ENCODE results near the gene PNPLA6.

Gene PNPLA6

GRCh38 chr19:7506385-7507328 is 28.9 kb upstream of the PNPLA6 start:
- no peaks in the 10 kb centered on the region for H3K9me3 Mint-ChIP-seq

DNA sequence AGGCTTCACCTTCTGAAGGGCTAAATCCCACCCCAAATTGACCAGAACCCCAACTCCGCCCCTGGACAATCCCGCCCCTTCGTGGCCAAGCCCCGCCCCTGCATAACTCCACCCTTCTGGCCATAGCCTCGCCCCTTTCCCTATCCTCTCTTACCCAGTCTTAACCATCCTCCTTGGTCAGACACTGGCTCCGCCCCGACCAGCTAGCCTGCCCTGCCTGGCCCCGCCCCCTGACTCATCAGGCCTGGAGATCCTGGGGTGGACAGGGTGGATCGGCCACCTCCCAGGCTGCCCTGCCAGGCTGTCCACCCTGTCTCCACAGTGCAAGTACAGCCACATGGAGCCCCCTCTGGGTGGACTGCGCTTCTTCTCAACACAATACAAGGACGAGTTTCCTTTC is 27.6 kb upstream of the PNPLA6 start:
- Mint-ChIP-seq H3K27ac (no peak overlapping the region), H3K27me3 (peaks cover 32% of the 10 kb centered on the region), H3K4me1 (peaks cover 10% of the 10 kb centered on the region), H3K4me3 (no peak overlapping the region), H3K9me3 (no peaks in the 10 kb centered on the region), H3K36me3 (ENCODE audit: low read depth) (no peaks in the 10 kb centered on the region)
- peak; percentile 34 for DNase-seq
- ATAC-seq, result peak; percentile 56

More at GRCh38 chr19:7506385-7507328, 28.9 kb upstream of the PNPLA6 start:
- no peak overlapping the region for H3K4me3 Mint-ChIP-seq
- DNase-seq (peak; percentile 63), ATAC-seq (peak; percentile 78)
- H3K27ac Mint-ChIP-seq, result no peak overlapping the region
- H3K27me3 Mint-ChIP-seq, result peaks cover 37% of the 10 kb centered on the region
- no peaks in the 10 kb centered on the region for H3K36me3 Mint-ChIP-seq (ENCODE audit: low read depth)
- H3K4me1 Mint-ChIP-seq, result peaks cover 10% of the 10 kb centered on the region

DNA sequence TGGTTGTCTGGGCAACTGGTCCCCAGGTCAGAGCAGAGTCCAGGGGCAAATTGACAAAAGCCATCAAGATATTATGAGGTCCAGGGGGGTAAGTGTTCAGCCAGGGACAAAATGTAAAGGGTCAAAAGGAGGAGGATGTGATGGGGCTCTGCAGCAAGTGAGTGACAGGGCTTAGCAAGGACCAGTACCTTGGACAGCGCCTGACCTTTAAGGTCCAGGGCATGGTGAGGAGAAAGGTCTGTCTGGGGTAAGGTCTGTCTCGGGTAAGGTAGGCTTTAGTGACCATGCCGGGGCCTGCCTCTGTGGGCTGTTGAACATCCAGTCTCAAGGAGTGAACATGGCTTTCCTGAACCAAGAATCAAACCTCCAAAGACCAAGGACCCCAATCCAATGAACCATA is 25.9 kb upstream of the PNPLA6 start:
- Mint-ChIP-seq H3K27me3 (peaks cover 20% of the 10 kb centered on the region), H3K36me3 (ENCODE audit: low read depth) (no peaks in the 10 kb centered on the region), H3K9me3 (no peaks in the 10 kb centered on the region), H3K4me3 (no peak overlapping the region), H3K4me1 (peaks cover 10% of the 10 kb centered on the region), H3K27ac (no peak overlapping the region)
- no peak for DNase-seq
- no peak for ATAC-seq

- Mint-ChIP-seq H3K27ac (no peak overlapping the region), H3K27me3 (peaks cover 8% of the 10 kb centered on the region), H3K4me3 (no peak overlapping the region), H3K36me3 (ENCODE audit: low read depth) (no peaks in the 10 kb centered on the region), H3K9me3 (no peaks in the 10 kb centered on the region), H3K4me1 (peaks cover 11% of the 10 kb centered on the region)
- no peak for ATAC-seq
- DNase-seq, result no peak
Measured at GRCh38 chr19:7512400-7512851, 23.1 kb upstream of the PNPLA6 start.

- H3K4me3 Mint-ChIP-seq, result no peak overlapping the region
- no peak for ATAC-seq
Measured at GRCh38 chr19:7513809-7514642, 21.5 kb upstream of the PNPLA6 start.

GRCh38 chr19:7515110-7515644 is 20.3 kb upstream of the PNPLA6 start:
- Mint-ChIP-seq H3K27ac (peak overlapping the region; percentile 87), H3K4me1 (peaks cover 13% of the 10 kb centered on the region), H3K4me3 (peak overlapping the region; percentile 82), H3K27me3 (peaks cover 4% of the 10 kb centered on the region), H3K9me3 (no peaks in the 10 kb centered on the region), H3K36me3 (ENCODE audit: low read depth) (no peaks in the 10 kb centered on the region)
- ATAC-seq, result no peak
- no peak for DNase-seq

More at GRCh38 chr19:7513809-7514642, 21.5 kb upstream of the PNPLA6 start:
- Mint-ChIP-seq H3K9me3 (no peaks in the 10 kb centered on the region), H3K36me3 (ENCODE audit: low read depth) (no peaks in the 10 kb centered on the region), H3K27me3 (peaks cover 4% of the 10 kb centered on the region), H3K27ac (no peak overlapping the region), H3K4me1 (peaks cover 13% of the 10 kb centered on the region)
- DNase-seq, result no peak

GRCh38 chr19:7515645-7516151 is 19.8 kb upstream of the PNPLA6 start, which contains the start of gene ZNF358:
TSS of gene ZNF358 (plus strand) at chr19:7516103. CDS start at chr19:7519243, 3,140 bp downstream.
- H3K36me3 Mint-ChIP-seq (ENCODE audit: low read depth), result no peaks in the 10 kb centered on the region
- no peaks in the 10 kb centered on the region for H3K9me3 Mint-ChIP-seq
- H3K4me3 Mint-ChIP-seq, result peak within 1 kb of the TSS; percentile 82
- peak; percentile 63 for DNase-seq
- H3K27ac Mint-ChIP-seq, result peak within 1 kb of the TSS; percentile 87
- ATAC-seq, result peak; percentile 81
- H3K4me1 Mint-ChIP-seq, result peaks cover 13% of the 10 kb centered on the region
- peaks cover 4% of the 10 kb centered on the region for H3K27me3 Mint-ChIP-seq

- no peaks in the 10 kb centered on the region for H3K9me3 Mint-ChIP-seq
- peaks cover 4% of the 10 kb centered on the region for H3K27me3 Mint-ChIP-seq
- no peak for DNase-seq
- peaks cover 13% of the 10 kb centered on the region for H3K4me1 Mint-ChIP-seq
- H3K36me3 Mint-ChIP-seq (ENCODE audit: low read depth), result no peaks in the 10 kb centered on the region
- ATAC-seq, result no peak
- no peak overlapping the region for H3K27ac Mint-ChIP-seq
- H3K4me3 Mint-ChIP-seq, result peak overlapping the region; percentile 72
Measured at GRCh38 chr19:7516333-7516732, 19.2 kb upstream of the PNPLA6 start.

DNA sequence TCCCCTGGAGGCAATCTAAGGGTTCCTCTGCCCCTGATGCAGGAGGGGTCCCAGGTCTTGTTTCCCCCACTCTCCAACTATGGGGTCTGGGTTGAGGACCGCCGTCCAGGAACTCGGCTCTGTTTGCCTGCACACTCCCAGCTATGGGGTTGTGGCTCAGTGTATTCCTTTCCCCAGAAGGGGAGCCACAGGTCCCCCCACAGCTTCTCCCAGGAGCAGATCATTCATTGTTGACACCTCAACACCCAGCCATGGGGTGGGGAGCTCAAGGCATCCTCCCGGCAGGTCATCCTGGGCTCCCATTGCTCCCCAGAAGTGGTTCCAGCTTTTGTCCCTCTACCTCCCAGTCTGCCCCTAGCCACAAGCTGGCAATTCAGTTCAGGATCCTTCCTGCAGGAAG is 18.6 kb upstream of the PNPLA6 start:
- H3K9me3 Mint-ChIP-seq, result no peaks in the 10 kb centered on the region
- DNase-seq, result no peak
- H3K36me3 Mint-ChIP-seq (ENCODE audit: low read depth), result no peaks in the 10 kb centered on the region

DNA sequence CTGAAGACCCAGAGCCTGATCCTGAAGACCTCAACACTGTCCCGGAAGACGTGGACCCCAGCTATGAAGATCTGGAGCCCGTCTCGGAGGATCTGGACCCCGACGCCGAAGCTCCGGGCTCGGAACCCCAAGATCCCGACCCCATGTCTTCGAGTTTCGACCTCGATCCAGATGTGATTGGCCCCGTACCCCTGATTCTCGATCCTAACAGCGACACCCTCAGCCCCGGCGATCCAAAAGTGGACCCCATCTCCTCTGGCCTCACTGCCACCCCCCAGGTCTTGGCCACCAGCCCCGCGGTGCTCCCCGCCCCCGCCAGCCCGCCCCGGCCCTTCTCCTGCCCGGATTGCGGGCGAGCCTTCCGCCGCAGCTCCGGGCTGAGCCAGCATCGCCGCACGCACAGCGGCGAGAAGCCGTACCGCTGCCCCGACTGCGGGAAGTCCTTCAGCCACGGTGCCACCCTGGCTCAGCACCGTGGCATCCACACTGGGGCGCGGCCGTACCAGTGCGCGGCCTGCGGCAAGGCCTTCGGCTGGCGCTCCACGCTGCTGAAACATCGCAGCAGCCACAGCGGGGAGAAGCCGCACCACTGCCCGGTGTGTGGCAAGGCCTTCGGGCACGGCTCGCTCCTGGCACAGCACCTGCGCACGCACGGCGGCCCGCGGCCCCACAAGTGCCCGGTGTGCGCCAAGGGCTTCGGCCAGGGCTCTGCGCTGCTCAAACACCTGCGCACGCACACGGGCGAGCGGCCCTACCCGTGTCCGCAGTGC is 16.0 kb upstream of the PNPLA6 start:
- DNase-seq (no peak), ATAC-seq (no peak)
- Mint-ChIP-seq H3K36me3 (ENCODE audit: low read depth) (no peaks in the 10 kb centered on the region), H3K4me3 (no peak overlapping the region), H3K27ac (no peak overlapping the region), H3K27me3 (peaks cover 4% of the 10 kb centered on the region), H3K4me1 (peaks cover 24% of the 10 kb centered on the region), H3K9me3 (no peaks in the 10 kb centered on the region)

More for the DNA sequence above, 18.6 kb upstream of the PNPLA6 start:
- Mint-ChIP-seq H3K4me3 (peak overlapping the region; percentile 72), H3K27me3 (peaks cover 4% of the 10 kb centered on the region), H3K27ac (no peak overlapping the region), H3K4me1 (peaks cover 14% of the 10 kb centered on the region)
- no peak for ATAC-seq

- peaks cover 23% of the 10 kb centered on the region for H3K4me1 Mint-ChIP-seq
- ATAC-seq, result no peak
- no peak overlapping the region for H3K4me3 Mint-ChIP-seq
- H3K36me3 Mint-ChIP-seq (ENCODE audit: low read depth), result no peaks in the 10 kb centered on the region
- H3K27ac Mint-ChIP-seq, result no peak overlapping the region
- no peaks in the 10 kb centered on the region for H3K9me3 Mint-ChIP-seq
- DNase-seq, result no peak
- peaks cover 3% of the 10 kb centered on the region for H3K27me3 Mint-ChIP-seq
Measured at GRCh38 chr19:7520131-7521051, 15.1 kb upstream of the PNPLA6 start.

- Mint-ChIP-seq H3K9me3 (no peaks in the 10 kb centered on the region), H3K27me3 (no peaks in the 10 kb centered on the region), H3K4me1 (peaks cover 18% of the 10 kb centered on the region), H3K4me3 (peak overlapping the region; percentile 79), H3K36me3 (ENCODE audit: low read depth) (no peaks in the 10 kb centered on the region), H3K27ac (peak overlapping the region; percentile 83)
- no peak for DNase-seq
- no peak for ATAC-seq
Measured at GRCh38 chr19:7521551-7522071, 13.9 kb upstream of the PNPLA6 start.

Measured in activated naive CD8-positive, alpha-beta T cell treated with anti-CD3 and anti-CD28 coated beads, Interleukin-2, amount 50 U/mL, for 24 hours (primary cell).